ENCODE results near the gene BTRC. TPM values are rescaled to one million over a fixed set of nuclear protein-coding genes. Genes with fewer than 3 reads are reported as not detected.
"Not testable (repeated sequence)": the region's sequence is repeated elsewhere in the genome, so short reads cannot be mapped to it uniquely, and the experiment has no call there.

The BTRC gene
- total RNA-seq, 1 donor from 2014 or later, result 29.9 TPM

- DNase-seq, result no peak
Observed at GRCh38 chr10:101388676-101389276, 34.8 kb downstream of the BTRC start.

- DNase-seq, result not testable (repeated sequence)
Observed at GRCh38 chr10:101389532-101389931, 35.6 kb downstream of the BTRC start.

- DNase-seq, result no peak
Observed at GRCh38 chr10:101389986-101390531, 36.1 kb downstream of the BTRC start.

- no peak for DNase-seq
Observed at GRCh38 chr10:101393378-101393777, 39.4 kb downstream of the BTRC start.

GRCh38 chr10:101394524-101395133 lies 40.7 kb downstream of the BTRC start:
- DNase-seq, result no peak

- peak; percentile 12 for DNase-seq
Observed at GRCh38 chr10:101397140-101397539, 43.2 kb downstream of the BTRC start.

GRCh38 chr10:101400585-101400984 lies 46.6 kb downstream of the BTRC start:
- DNase-seq, result no peak

GRCh38 chr10:101402711-101403110 lies 48.7 kb downstream of the BTRC start:
- DNase-seq, result no peak

GRCh38 chr10:101403161-101403560 lies 49.2 kb downstream of the BTRC start:
- DNase-seq, result no peak

- no peak for DNase-seq
Observed at GRCh38 chr10:101405001-101405400, 51.0 kb downstream of the BTRC start.

- DNase-seq, result no peak
Observed at GRCh38 chr10:101411598-101411997, 57.6 kb downstream of the BTRC start.

GRCh38 chr10:101414034-101414433 lies 60.1 kb downstream of the BTRC start:
- DNase-seq, result no peak

- DNase-seq, result no peak
Observed at GRCh38 chr10:101415884-101416283, 61.9 kb downstream of the BTRC start.

- DNase-seq, result not testable (repeated sequence)
Observed at GRCh38 chr10:101421967-101422366, 68.0 kb downstream of the BTRC start.

- no peak for DNase-seq
Observed at GRCh38 chr10:101425535-101425934, 71.6 kb downstream of the BTRC start.

GRCh38 chr10:101428036-101428435 lies 74.1 kb downstream of the BTRC start:
- no peak for DNase-seq

GRCh38 chr10:101429423-101429822 lies 75.5 kb downstream of the BTRC start:
- DNase-seq, result no peak

- no peak for DNase-seq
Observed at GRCh38 chr10:101436302-101436701, 82.3 kb downstream of the BTRC start.

- DNase-seq, result no peak
Observed at GRCh38 chr10:101438881-101439391, 85.0 kb downstream of the BTRC start.

GRCh38 chr10:101441541-101442455 lies 87.8 kb downstream of the BTRC start:
- DNase-seq, result no peak

GRCh38 chr10:101442456-101442800 lies 88.5 kb downstream of the BTRC start:
- DNase-seq, result no peak

GRCh38 chr10:101444058-101444898 lies 90.3 kb downstream of the BTRC start:
- no peak for DNase-seq

Data from occipital lobe (tissue), 2 donors.